Glomerular visceral epithelial cell (primary cell): ENCODE data around the gene VSIG2.

Source experiments
- DNase-seq: peaks from one replicate; pipeline ENCODE4 v3.0.0-alpha.2; 2016; ENCODE audit errors: extremely low spot score

The VSIG2 gene

GRCh38 chr11:124748481-124749343 lies 3.3 kb downstream of the VSIG2 start:
- DNase-seq: peak; percentile 25

GRCh38 chr11:124748100-124748418 lies 4.0 kb downstream of the VSIG2 start:
- DNase-seq: no peak

DNA sequence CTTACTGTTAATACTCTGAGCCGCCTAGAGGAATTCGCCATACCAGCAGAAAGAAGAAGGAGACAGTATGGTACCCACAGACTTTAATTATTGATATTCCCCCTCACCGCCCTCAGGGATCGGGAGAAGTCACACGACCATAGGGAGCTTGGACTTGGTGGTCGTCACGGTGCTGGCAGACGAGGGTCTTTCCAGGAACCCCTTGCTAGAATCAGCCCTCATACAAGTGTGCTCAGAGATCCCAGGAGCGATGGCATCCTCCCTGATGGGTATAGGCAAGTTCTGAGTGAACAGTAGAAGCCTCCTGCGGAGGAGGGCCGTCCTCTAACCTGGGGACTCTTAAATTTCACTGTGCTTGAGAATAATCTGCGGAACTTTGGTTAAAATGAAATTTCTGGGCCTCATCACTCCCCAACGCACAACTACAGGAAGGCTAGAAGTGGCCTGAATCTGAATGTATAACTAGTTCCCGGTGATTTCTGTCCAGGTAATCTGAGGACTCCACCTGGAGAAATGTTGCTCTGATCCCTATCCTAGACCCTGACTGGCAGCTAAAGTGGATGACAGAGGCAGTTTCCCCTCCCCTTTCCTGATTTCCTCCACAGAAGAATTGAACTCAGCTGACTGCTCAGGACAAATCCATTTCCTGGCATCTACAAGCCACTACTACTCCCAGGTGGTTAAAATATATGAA lies 4.5 kb downstream of the VSIG2 start:
- DNase-seq: no peak

DNA sequence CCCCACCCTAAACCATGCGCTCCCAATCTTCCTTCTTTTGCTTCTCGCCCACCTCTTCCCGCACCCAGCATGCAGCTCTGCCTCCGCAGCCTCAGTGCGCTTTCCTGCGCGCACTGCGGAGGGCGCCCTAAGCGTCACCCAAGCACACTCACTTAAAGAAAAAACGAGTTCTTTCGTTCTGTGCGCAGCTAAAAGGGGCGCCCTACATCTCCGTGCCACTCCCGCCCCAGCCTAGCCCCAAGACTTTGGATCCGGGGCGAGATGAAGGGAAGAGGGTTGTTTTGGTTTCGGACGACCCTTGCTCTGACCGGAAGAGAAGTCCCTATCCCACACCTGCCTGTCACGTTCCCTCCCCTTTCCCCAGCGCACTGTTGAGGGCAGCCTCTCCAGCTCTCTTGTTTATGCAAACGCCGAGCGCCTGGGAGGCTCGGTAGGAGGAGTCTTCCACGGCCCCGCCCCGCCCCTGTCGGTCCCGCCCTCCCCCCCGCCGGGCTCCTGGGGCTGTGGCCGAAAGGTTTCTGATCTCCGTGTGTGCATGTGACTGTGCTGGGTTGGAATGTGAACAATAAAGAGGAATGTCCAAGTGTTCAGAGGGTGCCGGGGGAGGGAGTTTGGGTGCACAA lies 5.3 kb downstream of the VSIG2 start:
- peak; percentile 83 for DNase-seq

GRCh38 chr11:124745835-124746620 lies 6.0 kb downstream of the VSIG2 start:
- DNase-seq: no peak

DNA sequence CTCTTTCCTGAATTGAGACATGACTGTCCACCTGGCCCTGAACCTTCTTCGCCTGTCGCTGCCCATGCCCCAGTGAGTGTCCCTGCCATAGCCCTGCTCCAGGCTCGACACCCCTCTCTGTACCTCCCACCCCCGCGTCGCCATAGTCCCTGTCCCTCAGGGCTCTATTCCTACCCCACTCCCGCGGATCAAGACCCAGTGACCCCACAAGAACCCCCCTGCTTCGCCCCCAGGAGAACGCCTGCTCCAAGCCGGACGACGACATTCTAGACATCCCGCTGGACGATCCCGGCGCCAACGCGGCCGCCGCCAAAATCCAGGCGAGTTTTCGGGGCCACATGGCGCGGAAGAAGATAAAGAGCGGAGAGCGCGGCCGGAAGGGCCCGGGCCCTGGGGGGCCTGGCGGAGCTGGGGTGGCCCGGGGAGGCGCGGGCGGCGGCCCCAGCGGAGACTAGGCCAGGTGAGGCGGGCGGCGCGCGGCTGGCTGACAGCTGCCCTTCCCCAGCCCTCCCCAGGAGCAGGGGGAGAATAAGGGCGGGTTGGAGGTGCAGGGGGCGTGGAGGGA lies 6.7 kb downstream of the VSIG2 start:
- no peak for DNase-seq

DNA sequence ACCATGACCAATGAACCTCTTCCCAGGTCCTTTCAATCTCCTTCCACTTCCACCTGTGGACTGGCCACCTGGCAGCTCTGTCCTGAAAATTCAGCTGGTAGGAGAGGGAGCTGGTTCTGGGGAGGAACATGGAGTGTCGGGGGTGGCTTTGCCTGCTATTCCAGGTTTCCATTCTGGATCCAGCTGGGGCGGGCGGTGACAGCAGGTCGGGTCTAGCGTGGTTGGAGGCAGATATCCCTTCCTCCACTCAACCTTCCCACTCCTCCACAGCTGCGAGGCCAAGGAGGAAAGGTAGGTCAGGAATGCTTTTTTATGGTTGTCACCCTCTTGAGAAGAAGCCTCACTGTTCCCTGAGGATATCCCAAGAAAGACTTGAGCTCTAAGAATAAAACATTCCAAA lies 9.0 kb downstream of the VSIG2 start:
- DNase-seq: no peak

GRCh38 chr11:124742555-124742954 lies 9.5 kb downstream of the VSIG2 start:
- DNase-seq: no peak

DNA sequence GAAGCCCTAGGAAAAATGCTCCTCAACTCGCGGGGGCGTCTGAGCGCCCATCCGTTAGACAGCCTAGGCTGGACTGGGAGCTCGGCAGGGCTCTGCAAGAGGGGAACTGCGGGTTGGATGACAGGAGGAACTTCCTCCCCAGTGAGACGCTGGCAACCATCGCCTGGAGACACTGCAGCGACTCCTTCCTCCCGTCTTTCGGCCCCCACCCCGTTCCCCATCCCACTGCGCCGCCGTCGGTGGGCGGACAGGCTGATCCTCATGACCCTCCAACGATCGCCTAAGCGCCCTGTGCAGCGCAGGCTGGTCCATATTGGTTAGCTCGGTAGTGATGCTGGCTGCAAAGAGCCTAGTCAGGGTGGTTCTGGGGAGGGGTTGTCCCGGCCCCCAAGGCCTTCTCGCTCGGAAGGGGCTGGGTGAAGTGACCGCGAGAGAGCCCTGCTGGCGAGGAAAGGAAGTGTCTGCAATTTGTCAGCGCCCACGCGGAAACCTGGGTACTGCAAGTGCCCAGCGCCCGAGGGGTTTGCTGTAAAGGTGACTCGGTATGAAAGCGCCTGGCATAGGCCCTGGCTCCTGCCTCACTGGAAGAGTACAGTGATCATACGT lies 11.7 kb downstream of the VSIG2 start:
- peak; percentile 30 for DNase-seq

GRCh38 chr11:124739479-124740276 lies 12.4 kb downstream of the VSIG2 start, which contains the start of gene NRGN:
NRGN (plus strand) TSS chr11:124739942; CDS start chr11:124740085, 143 bp downstream.
- peak; percentile 87 for DNase-seq

DNA sequence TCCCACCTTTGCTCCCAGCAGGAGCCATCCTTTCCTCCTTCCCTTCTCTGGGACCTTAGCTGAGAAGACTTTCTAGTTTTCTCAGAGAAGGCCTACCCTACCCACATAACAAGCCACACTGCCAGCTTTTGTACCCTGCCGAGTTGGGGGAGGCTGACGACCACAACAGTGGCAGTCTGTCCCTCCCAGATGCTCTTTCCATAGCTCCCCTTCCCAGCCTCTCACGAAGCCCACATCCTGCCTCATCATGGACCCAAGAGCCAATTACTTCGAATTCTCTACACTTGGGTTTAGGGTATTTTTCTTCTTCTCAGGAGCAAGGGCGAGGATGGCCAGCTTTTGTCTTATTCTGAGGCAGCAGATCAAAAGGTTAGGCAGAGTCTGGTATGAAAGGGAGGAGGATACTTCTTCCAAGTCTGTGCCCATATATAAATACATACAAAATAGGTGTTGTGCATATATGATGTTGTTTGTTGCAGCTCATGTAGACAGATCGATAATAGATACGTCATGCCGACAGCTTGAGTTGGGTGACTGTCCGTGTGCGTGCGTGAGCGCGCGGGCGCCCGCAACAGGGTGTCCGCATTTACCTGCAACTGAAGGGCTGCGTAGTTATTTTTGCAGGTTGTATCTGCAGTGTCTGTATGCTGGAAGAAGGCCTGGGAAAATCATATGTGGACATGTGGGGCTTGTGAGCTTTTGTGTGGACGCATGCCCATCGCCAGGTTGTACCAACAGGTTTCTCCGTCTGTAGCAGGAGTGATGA lies 13.2 kb downstream of the VSIG2 start:
- no peak for DNase-seq

- DNase-seq: no peak
Observed at GRCh38 chr11:124737638-124738305, 14.3 kb downstream of the VSIG2 start.

- DNase-seq: no peak
Observed at GRCh38 chr11:124736736-124737135, 15.3 kb downstream of the VSIG2 start.

- DNase-seq: no peak
Observed at GRCh38 chr11:124732230-124732629, 19.8 kb downstream of the VSIG2 start.

DNA sequence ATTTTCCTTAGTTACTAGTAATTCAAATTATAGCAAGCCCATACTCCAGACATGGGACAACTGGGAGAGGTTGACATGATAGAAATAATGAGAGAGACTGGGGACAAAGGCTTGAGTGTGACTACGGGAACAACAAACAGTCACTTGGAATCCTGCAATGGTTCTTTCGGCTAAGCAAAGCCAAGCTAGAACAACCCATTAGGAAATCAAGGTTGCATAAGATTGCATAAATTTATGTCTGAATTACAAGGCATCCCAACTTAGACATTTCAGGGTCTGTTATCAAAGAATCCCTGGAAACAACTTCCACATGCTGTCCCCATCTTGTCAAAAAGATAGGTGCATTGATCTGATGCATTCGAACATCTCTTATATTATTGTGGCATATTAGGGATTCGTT lies 22.5 kb downstream of the VSIG2 start:
- no peak for DNase-seq

DNA sequence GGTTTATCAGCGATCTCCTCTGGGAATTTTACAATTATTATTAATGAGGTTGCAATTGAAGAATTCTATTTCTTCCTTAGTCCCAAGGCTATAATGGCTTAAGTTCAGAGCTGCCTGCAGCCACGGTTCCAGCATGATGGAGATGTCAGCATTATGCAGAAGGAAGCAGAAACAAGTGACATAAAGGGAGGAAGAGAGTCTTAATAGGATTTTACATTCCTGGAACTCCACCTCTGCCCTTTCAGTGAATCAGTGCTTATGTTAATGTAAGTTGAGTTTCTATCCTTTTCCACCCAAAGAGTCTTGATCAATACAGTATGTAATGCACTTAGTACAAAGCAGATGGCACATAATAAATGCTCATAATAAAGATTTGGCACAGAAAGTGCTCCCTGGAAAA lies 23.9 kb downstream of the VSIG2 start:
- DNase-seq: no peak

GRCh38 chr11:124727474-124727873 lies 24.6 kb downstream of the VSIG2 start:
- DNase-seq: no peak

GRCh38 chr11:124725719-124726105 lies 26.3 kb downstream of the VSIG2 start:
- DNase-seq: no peak
